MM.1S (cell line): ENCODE results near the gene MAFB.

ENCODE experiments used
- CTCF ChIP-seq: fragments of 300-600 bp; sonication (generic); IDR thresholded peaks from 2 replicates; pipeline ENCODE4 v1.5.1; 2016; ENCODE audit warnings: antibody characterized with exemption, low read length, mixed read lengths
- EZH2 ChIP-seq: fragments of 300-600 bp; sonication (generic); optimal IDR thresholded peaks from 2 replicates; pipeline ENCODE3; 2017; ENCODE audit warnings: low read depth, mild to moderate bottlenecking, antibody characterized with exemption, low read length, mixed read lengths

- TF ChIP-seq EZH2 = no peak
- TF ChIP-seq CTCF = no peak
These were observed 33.6 kb downstream of the MAFB start for GRCh38 chr20:40655451-40655850.
